Naive thymus-derived CD4-positive, alpha-beta T cell (primary cell): ENCODE results near the gene EIF4ENIF1. TPM values are rescaled to one million over a fixed set of nuclear protein-coding genes. Genes with fewer than 3 reads are reported as not detected.
"Not testable (repeated sequence)": the region's sequence is repeated elsewhere in the genome, so short reads cannot be mapped to it uniquely, and the experiment has no call there.

ENCODE experiments used
- ATAC-seq: fragments of 150-1000 bp; cut with Tn5 transposase; 2 replicates; pipeline ENCODE4 v1.10.0; 2021; ENCODE audit warnings: mild to moderate bottlenecking, moderate library complexity
- CTCF ChIA-PET: fragments of 350-600 bp; sonication (Branson Sonifier 250); formaldehyde crosslinking; loops from one replicate; lab custom pipeline; 2021; ENCODE audit warnings: antibody characterized with exemption; lab: Charles Lee
- POLR2A ChIA-PET: fragments of 350-600 bp; sonication (Branson Sonifier 250); formaldehyde crosslinking; loops from one replicate; lab custom pipeline; 2021; ENCODE audit warnings: antibody characterized with exemption, inconsistent platforms; lab: Charles Lee
- DNase-seq, 9 donors: peaks; one replicate each; pipeline versions ENCODE4 v3.0.0 to v3.0.0-alpha.2; 2020 to 2022; ENCODE audit warnings: mixed read lengths in 1 of 9
- H3K27ac ChIP-seq: one replicate; pipeline ENCODE4 v1.7.0; 2013; ENCODE audit warnings: mild to moderate bottlenecking, low read depth, low read length, moderate library complexity
- H3K27me3 ChIP-seq, 2 donors: one replicate each; pipeline ENCODE4 v1.7.0; 2013; ENCODE audit warnings: low read length in 2 of 2, mild to moderate bottlenecking in 2 of 2, moderate library complexity in 2 of 2; ENCODE audit not compliant: control insufficient read depth in 2 of 2, insufficient read depth in 2 of 2
- H3K36me3 ChIP-seq, 3 experiments: 1 replicate in 2 of 3; 2 replicates in 1 of 3; pipeline ENCODE4 v1.7.0; 2013; ENCODE audit warnings: low read length in 3 of 3, mild to moderate bottlenecking in 3 of 3, moderate library complexity in 1 of 3; ENCODE audit not compliant: insufficient read depth in 3 of 3, control insufficient read depth in 2 of 3
- H3K4me1 ChIP-seq, 2 donors: one replicate each; pipeline ENCODE4 v1.7.0; 2013; ENCODE audit warnings: low read length in 2 of 2, mild to moderate bottlenecking in 2 of 2, moderate library complexity in 1 of 2; ENCODE audit not compliant: control insufficient read depth in 2 of 2, insufficient read depth in 2 of 2
- H3K4me3 ChIP-seq: 2 replicates; pipeline ENCODE4 v1.7.0; 2013; ENCODE audit warnings: mild to moderate bottlenecking, low read length
- H3K9me3 ChIP-seq, 3 experiments: 1 replicate in 2 of 3; 2 replicates in 1 of 3; pipeline ENCODE4 v1.7.0; 2013; ENCODE audit warnings: low read length in 3 of 3; ENCODE audit not compliant: control insufficient read depth in 2 of 3
- H3K27ac Mint-ChIP-seq, 9 donors: one replicate each; pipeline ENCODE4 v1.8.0; 2020 to 2022; ENCODE audit warnings: mixed read lengths in 9 of 9, mild to moderate bottlenecking in 8 of 9, moderate library complexity in 5 of 9, inconsistent platforms in 2 of 9
- H3K27me3 Mint-ChIP-seq, 5 donors: one replicate each; pipeline ENCODE4 v1.8.0; 2021 to 2022; ENCODE audit warnings: mixed read lengths in 5 of 5, mild to moderate bottlenecking in 1 of 5
- H3K36me3 Mint-ChIP-seq, 5 donors: one replicate each; pipeline ENCODE4 v1.8.0; 2020 to 2022; ENCODE audit warnings: mixed read lengths in 5 of 5, mild to moderate bottlenecking in 3 of 5, inconsistent platforms in 1 of 5
- H3K4me1 Mint-ChIP-seq, 7 donors: one replicate each; pipeline ENCODE4 v1.8.0; 2020 to 2022; ENCODE audit warnings: mixed read lengths in 7 of 7, mild to moderate bottlenecking in 3 of 7, inconsistent platforms in 1 of 7
- H3K4me3 Mint-ChIP-seq, 10 donors: one replicate each; pipeline ENCODE4 v1.8.0; 2020 to 2022; ENCODE audit warnings: mild to moderate bottlenecking in 10 of 10, mixed read lengths in 10 of 10, moderate library complexity in 6 of 10, inconsistent platforms in 2 of 10
- H3K9me3 Mint-ChIP-seq, 11 donors: one replicate each; pipeline ENCODE4 v1.8.0; 2020 to 2022; ENCODE audit warnings: mixed read lengths in 11 of 11, mild to moderate bottlenecking in 4 of 11, inconsistent platforms in 1 of 11, moderate library complexity in 1 of 11
- intact Hi-C, 2 donors: fragments of 100-400 bp; cut with micrococcal nuclease; formaldehyde crosslinking; loops; one replicate each; pipeline ENCODE4 v1.15.1; 2023
- polyA plus RNA-seq, 2 donors: library from polyadenylated mRNA; unstranded; fragments of 300-500 nt; fragmentation: Illumina TruSeq; gene quantifications; one replicate each; pipeline ENCODE4 v1.2.3, GENCODE V29; 2021
- total RNA-seq, 6 experiments: library from RNA in 5 of 6; stranded (reverse) in 5 of 6; gene quantifications; 1 replicate in 5 of 6; 2 replicates in 1 of 6; pipeline ENCODE4 v1.2.3 and lab custom pipeline; 2021 to 2026

EIF4ENIF1 gene
- total and polyA plus RNA-seq, 7 experiments from 2014 or later, result 12.8 to 46.5 (median 26.9) TPM

- peak; percentile 29 to 67 (median 61) for DNase-seq
- H3K9me3 Mint-ChIP-seq, result peaks cover 0 to 2% (median 0%) of the 10 kb centered on the region in 11 donors
- no peaks in the 10 kb centered on the region for H3K27me3 Mint-ChIP-seq
- H3K9me3 ChIP-seq, result no peaks in the 10 kb centered on the region
- no peaks in the 10 kb centered on the region for H3K27me3 ChIP-seq
- H3K4me1 ChIP-seq, result peaks cover 23 to 28% of the 10 kb centered on the region in 2 donors
- ChIA-PET POLR2A (interaction anchor here (0.6 to 1.5 kb wide), 6 partner anchors 36 to 856 kb away, joined by 3 to 6 read pairs (median 4); partner anchors contain the start of gene DRG1), CTCF (interaction anchor here (0.8 kb wide), 1 partner anchor 317 kb away, joined by 3 read pairs; no protein-coding TSS in a partner anchor)
- peaks cover 0 to 9% (median under 1%) of the 10 kb centered on the region in 5 donors for H3K36me3 Mint-ChIP-seq
- H3K4me1 Mint-ChIP-seq, result peaks cover under 1 to 47% (median 40%) of the 10 kb centered on the region in 7 donors
- peaks cover 0 to 3% (median 0%) of the 10 kb centered on the region in 3 experiments for H3K36me3 ChIP-seq
- peak overlapping the region; percentile 87 to 98 (median 94) for H3K4me3 Mint-ChIP-seq
- peak; percentile 75 for ATAC-seq
- H3K4me3 ChIP-seq, result peak overlapping the region; percentile 66
- H3K27ac ChIP-seq, result peak overlapping the region; percentile 92
- peak overlapping the region; percentile 93 to 99 (median 96) for H3K27ac Mint-ChIP-seq
- intact Hi-C loops, result loop anchor here (1.0 to 10.0 kb wide), 5 partner anchors 67 to 1606 kb away; partner anchors contain the start of genes DRG1 (in 2 of the 2), MTFP1 (in 1 of the 2), MTMR3 (in 1 of the 2) and SELENOM (in 1 of the 2)
Observed at GRCh38 chr22:31490496-31490925, 869 bp upstream of the EIF4ENIF1 start.

- peaks cover 0 to 2% (median 0%) of the 10 kb centered on the region in 11 donors for H3K9me3 Mint-ChIP-seq
- intact Hi-C loops, result loop anchor here (1.0 to 2.0 kb wide), 5 partner anchors 8 to 174 kb away; partner anchors contain the start of genes PATZ1 (in 1 of the 2) and PISD (in 1 of the 2)
- no peaks in the 10 kb centered on the region for H3K27me3 ChIP-seq
- H3K27me3 Mint-ChIP-seq, result no peaks in the 10 kb centered on the region
- H3K36me3 Mint-ChIP-seq, result peaks cover 0 to 19% (median 10%) of the 10 kb centered on the region in 5 donors
- ChIA-PET CTCF (no interaction called here), POLR2A (interaction anchor here (0.7 to 1.6 kb wide), 8 partner anchors 9 to 142 kb away, joined by 3 to 8 read pairs (median 4); partner anchors contain the start of gene DRG1)
- peak in 8 of 9 donors; percentile 8 to 47 (median 15) for DNase-seq
- peak overlapping the region; percentile 60 for H3K4me3 ChIP-seq
- peaks cover 0 to 9% (median 0%) of the 10 kb centered on the region in 3 experiments for H3K36me3 ChIP-seq
- peak overlapping the region; percentile 92 for H3K27ac ChIP-seq
- peak overlapping the region; percentile 59 to 93 (median 81) for H3K27ac Mint-ChIP-seq
- ATAC-seq, result peak; percentile 0
- peak overlapping the region; percentile 79 to 92 (median 87) for H3K4me3 Mint-ChIP-seq
- H3K4me1 ChIP-seq, result peaks cover 19 to 20% of the 10 kb centered on the region in 2 donors
- no peaks in the 10 kb centered on the region for H3K9me3 ChIP-seq
- H3K4me1 Mint-ChIP-seq, result peaks cover 14 to 56% (median 48%) of the 10 kb centered on the region in 7 donors
Observed at GRCh38 chr22:31488988-31489617, 539 bp downstream of the EIF4ENIF1 start.

GRCh38 chr22:31488346-31488883 lies 1.2 kb downstream of the EIF4ENIF1 start:
- peaks cover 21 to 59% (median 51%) of the 10 kb centered on the region in 7 donors for H3K4me1 Mint-ChIP-seq
- H3K27me3 Mint-ChIP-seq, result no peaks in the 10 kb centered on the region
- Histone ChIP-seq H3K27ac (peak overlapping the region; percentile 92), H3K9me3 (no peaks in the 10 kb centered on the region), H3K4me3 (peak overlapping the region; percentile 60), H3K27me3 (no peaks in the 10 kb centered on the region), H3K36me3 (peaks cover 0 to 16% (median 0%) of the 10 kb centered on the region in 3 experiments), H3K4me1 (peaks cover 19 to 20% of the 10 kb centered on the region in 2 donors)
- ATAC-seq, result no peak
- peak overlapping the region; percentile 64 to 91 (median 86) for H3K4me3 Mint-ChIP-seq
- H3K9me3 Mint-ChIP-seq, result peaks cover 0 to 2% (median 0%) of the 10 kb centered on the region in 11 donors
- peaks cover 0 to 20% (median 13%) of the 10 kb centered on the region in 5 donors for H3K36me3 Mint-ChIP-seq
- intact Hi-C loops, result loop anchor here (2.0 kb wide), 2 partner anchors 144 to 174 kb away; partner anchors contain the start of gene PISD (in 1 of the 2)
- ChIA-PET CTCF (no interaction called here), POLR2A (interaction anchor here (0.7 to 1.6 kb wide), 7 partner anchors 9 to 141 kb away, joined by 3 to 8 read pairs (median 4); partner anchors contain the start of gene DRG1)
- DNase-seq, result no peak
- peak overlapping the region; percentile 59 to 88 (median 81) for H3K27ac Mint-ChIP-seq

GRCh38 chr22:31486951-31487350 lies 2.7 kb downstream of the EIF4ENIF1 start:
- H3K9me3 ChIP-seq, result no peaks in the 10 kb centered on the region
- no peak for ATAC-seq
- Mint-ChIP-seq H3K27me3 (no peaks in the 10 kb centered on the region), H3K4me3 (peak overlapping the region in 2 of 10 donors; percentile 42 to 65), H3K27ac (peak overlapping the region in 2 of 9 donors; percentile 32 to 62), H3K4me1 (peaks cover 28 to 62% (median 52%) of the 10 kb centered on the region in 7 donors), H3K36me3 (peaks cover 0 to 24% (median 15%) of the 10 kb centered on the region in 5 donors), H3K9me3 (peaks cover 0 to 2% (median 0%) of the 10 kb centered on the region in 11 donors)
- ChIA-PET POLR2A (no interaction called here), CTCF (no interaction called here)
- H3K4me1 ChIP-seq, result peaks cover 19 to 20% of the 10 kb centered on the region in 2 donors
- intact Hi-C loops, result no loop called here
- DNase-seq, result no peak
- peaks cover 0 to 25% (median 0%) of the 10 kb centered on the region in 3 experiments for H3K36me3 ChIP-seq
- no peak overlapping the region for H3K4me3 ChIP-seq
- H3K27me3 ChIP-seq, result no peaks in the 10 kb centered on the region
- no peak overlapping the region for H3K27ac ChIP-seq

- intact Hi-C loops, DNase-seq, H3K27ac ChIP-seq, H3K27me3 ChIP-seq, H3K9me3 Mint-ChIP-seq, ATAC-seq, H3K4me3 Mint-ChIP-seq, CTCF ChIA-PET, H3K27ac Mint-ChIP-seq, H3K9me3 ChIP-seq, H3K4me3 ChIP-seq, H3K27me3 Mint-ChIP-seq: not testable (repeated sequence)
- H3K4me1 Mint-ChIP-seq, result peaks cover 30 to 58% (median 51%) of the 10 kb centered on the region in 7 donors
- H3K36me3 ChIP-seq, result peaks cover 0 to 31% (median 0%) of the 10 kb centered on the region in 3 experiments
- H3K4me1 ChIP-seq, result peaks cover 18 to 19% of the 10 kb centered on the region in 2 donors
- peaks cover 0 to 29% (median 19%) of the 10 kb centered on the region in 5 donors for H3K36me3 Mint-ChIP-seq
- POLR2A ChIA-PET, result interaction anchor here (0.6 kb wide), 1 partner anchor 13 kb away, joined by 3 read pairs; no protein-coding TSS in a partner anchor
Observed at GRCh38 chr22:31486369-31486768, 3.3 kb downstream of the EIF4ENIF1 start.

- H3K27me3 ChIP-seq, intact Hi-C loops, H3K4me1 ChIP-seq, H3K27ac ChIP-seq, H3K9me3 Mint-ChIP-seq, DNase-seq, H3K27me3 Mint-ChIP-seq, H3K9me3 ChIP-seq, ATAC-seq, H3K4me3 Mint-ChIP-seq, H3K4me3 ChIP-seq: not testable (repeated sequence)
- CTCF ChIA-PET, result interaction anchor here (0.6 kb wide), 1 partner anchor 9 kb away, joined by 5 read pairs; no protein-coding TSS in a partner anchor
- peak overlapping the region in 1 of 9 donors; percentile 25 for H3K27ac Mint-ChIP-seq
- POLR2A ChIA-PET, result interaction anchor here (1.6 kb wide), 1 partner anchor 148 kb away, joined by 3 read pairs; no protein-coding TSS in a partner anchor
- peaks cover 0 to 35% (median 6%) of the 10 kb centered on the region in 3 experiments for H3K36me3 ChIP-seq
- peaks cover 0 to 46% (median 31%) of the 10 kb centered on the region in 5 donors for H3K36me3 Mint-ChIP-seq
- peaks cover 18 to 40% (median 34%) of the 10 kb centered on the region in 7 donors for H3K4me1 Mint-ChIP-seq
Observed at GRCh38 chr22:31482470-31482869, 7.2 kb downstream of the EIF4ENIF1 start.
